ENCODE data around the gene COG5. TPM values are rescaled to one million over a fixed set of nuclear protein-coding genes. Genes with fewer than 3 reads are reported as not detected.

The COG5 gene
- total and polyA plus RNA-seq, 2 experiments from 2014 or later = 15.4 to 36.5 TPM

DNA sequence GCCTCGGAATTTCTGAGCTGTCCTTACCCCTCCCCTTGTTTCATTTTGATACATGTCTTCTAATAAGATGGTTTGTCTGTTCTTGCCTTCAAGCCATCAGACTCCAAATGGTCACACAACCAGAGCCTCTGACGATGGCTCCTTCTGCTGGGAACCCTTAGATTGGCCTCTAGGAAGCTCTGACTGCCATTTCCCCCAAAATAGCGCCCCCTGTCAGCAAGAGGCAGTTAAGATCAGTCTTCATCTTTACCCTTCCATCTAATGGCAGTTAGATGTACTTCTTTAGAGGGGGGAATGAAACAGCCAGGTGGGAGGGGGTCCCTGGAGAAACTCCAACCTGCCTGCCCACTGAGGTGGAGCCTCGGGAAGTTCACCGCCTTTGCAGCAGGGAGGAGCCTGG, 179.7 kb downstream of the COG5 start (continued):
- TF ChIP-seq, protein P1, sequence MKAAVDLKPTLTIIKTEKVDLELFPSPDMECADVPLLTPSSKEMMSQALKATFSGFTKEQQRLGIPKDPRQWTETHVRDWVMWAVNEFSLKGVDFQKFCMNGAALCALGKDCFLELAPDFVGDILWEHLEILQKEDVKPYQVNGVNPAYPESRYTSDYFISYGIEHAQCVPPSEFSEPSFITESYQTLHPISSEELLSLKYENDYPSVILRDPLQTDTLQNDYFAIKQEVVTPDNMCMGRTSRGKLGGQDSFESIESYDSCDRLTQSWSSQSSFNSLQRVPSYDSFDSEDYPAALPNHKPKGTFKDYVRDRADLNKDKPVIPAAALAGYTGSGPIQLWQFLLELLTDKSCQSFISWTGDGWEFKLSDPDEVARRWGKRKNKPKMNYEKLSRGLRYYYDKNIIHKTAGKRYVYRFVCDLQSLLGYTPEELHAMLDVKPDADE (IDR thresholded peaks at IDR 0.05) = no peak

DNA sequence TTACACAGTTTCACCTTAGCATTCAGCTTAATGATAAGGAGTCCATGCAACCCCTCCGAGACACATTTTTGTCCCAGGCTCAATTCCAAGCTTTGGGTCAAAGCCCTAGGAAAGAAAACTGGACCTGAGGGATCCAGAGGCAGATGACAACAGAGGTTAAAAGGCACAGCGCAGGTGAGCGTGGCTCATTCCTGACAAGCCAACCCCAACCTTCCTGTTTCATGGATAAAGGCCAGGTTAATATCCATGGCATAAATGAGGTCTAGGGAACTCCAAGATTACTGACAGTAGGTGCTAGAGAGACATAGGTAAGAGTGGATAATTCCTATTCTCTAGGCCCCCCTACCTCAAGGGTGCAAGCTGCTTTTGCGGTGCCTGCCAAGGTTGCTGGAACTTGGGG, 180.5 kb downstream of the COG5 start:
- ATAC-seq (no peak), DNase-seq (ENCODE audit: low spot score) (no peak)
- Histone ChIP-seq H3K4me3 (no peak overlapping the region), H3K27me3 (ENCODE audit: insufficient read depth) (no peaks in the 10 kb centered on the region), H3K4me2 (no peak overlapping the region), H3K79me2 (replicated peaks; ENCODE audit: insufficient read depth) (no peaks in the 10 kb centered on the region), H2AFZ (no peak overlapping the region), H3K27ac (ENCODE audit: low read depth) (no peak overlapping the region), H3F3A (replicated peaks; ENCODE audit: low read depth) (no peaks in the 10 kb centered on the region), H4K20me1 (replicated peaks; ENCODE audit: insufficient read depth) (no peaks in the 10 kb centered on the region), H3K4me1 (ENCODE audit: insufficient read depth) (peaks cover 15% of the 10 kb centered on the region; the same call in 1 of the 2 replicates), H3K36me3 (ENCODE audit: insufficient read depth) (no peaks in the 10 kb centered on the region), H3K9me2 (ENCODE audit: insufficient read depth) (no peaks in the 10 kb centered on the region)
- Mint-ChIP-seq H3K9me3 (peaks cover 14% of the 10 kb centered on the region), H3K36me3 (ENCODE audit: low read depth) (peaks cover 13% of the 10 kb centered on the region), H3K4me1 (peaks cover 25% of the 10 kb centered on the region), H3K27ac (no peak overlapping the region), H3K4me3 (no peak overlapping the region), H3K27me3 (ENCODE audit: insufficient read depth, low read depth, poor library complexity) (peaks cover 4% of the 10 kb centered on the region)
- TF ChIP-seq, protein P2, sequence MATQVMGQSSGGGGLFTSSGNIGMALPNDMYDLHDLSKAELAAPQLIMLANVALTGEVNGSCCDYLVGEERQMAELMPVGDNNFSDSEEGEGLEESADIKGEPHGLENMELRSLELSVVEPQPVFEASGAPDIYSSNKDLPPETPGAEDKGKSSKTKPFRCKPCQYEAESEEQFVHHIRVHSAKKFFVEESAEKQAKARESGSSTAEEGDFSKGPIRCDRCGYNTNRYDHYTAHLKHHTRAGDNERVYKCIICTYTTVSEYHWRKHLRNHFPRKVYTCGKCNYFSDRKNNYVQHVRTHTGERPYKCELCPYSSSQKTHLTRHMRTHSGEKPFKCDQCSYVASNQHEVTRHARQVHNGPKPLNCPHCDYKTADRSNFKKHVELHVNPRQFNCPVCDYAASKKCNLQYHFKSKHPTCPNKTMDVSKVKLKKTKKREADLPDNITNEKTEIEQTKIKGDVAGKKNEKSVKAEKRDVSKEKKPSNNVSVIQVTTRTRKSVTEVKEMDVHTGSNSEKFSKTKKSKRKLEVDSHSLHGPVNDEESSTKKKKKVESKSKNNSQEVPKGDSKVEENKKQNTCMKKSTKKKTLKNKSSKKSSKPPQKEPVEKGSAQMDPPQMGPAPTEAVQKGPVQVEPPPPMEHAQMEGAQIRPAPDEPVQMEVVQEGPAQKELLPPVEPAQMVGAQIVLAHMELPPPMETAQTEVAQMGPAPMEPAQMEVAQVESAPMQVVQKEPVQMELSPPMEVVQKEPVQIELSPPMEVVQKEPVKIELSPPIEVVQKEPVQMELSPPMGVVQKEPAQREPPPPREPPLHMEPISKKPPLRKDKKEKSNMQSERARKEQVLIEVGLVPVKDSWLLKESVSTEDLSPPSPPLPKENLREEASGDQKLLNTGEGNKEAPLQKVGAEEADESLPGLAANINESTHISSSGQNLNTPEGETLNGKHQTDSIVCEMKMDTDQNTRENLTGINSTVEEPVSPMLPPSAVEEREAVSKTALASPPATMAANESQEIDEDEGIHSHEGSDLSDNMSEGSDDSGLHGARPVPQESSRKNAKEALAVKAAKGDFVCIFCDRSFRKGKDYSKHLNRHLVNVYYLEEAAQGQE (IDR thresholded peaks at IDR 0.05; ENCODE audit: unreplicated experiment) = no peak
- TF ChIP-seq, protein P1 (IDR thresholded peaks at IDR 0.05) = no peak
- TF ChIP-seq POLR2AphosphoS5 (IDR thresholded peaks at IDR 0.05; ENCODE audit: low read depth) = no peak
- no peak for TF ChIP-seq STAT1 (IDR thresholded peaks at IDR 0.05; ENCODE audit: unreplicated experiment)
- TF ChIP-seq JUNB (IDR thresholded peaks at IDR 0.05; ENCODE audit: unreplicated experiment) = no peak
- TF ChIP-seq CREB1 (CRISPR knock-in tag; IDR thresholded peaks at IDR 0.05; ENCODE audit: low read depth) = no peak
- TF ChIP-seq, protein P3, sequence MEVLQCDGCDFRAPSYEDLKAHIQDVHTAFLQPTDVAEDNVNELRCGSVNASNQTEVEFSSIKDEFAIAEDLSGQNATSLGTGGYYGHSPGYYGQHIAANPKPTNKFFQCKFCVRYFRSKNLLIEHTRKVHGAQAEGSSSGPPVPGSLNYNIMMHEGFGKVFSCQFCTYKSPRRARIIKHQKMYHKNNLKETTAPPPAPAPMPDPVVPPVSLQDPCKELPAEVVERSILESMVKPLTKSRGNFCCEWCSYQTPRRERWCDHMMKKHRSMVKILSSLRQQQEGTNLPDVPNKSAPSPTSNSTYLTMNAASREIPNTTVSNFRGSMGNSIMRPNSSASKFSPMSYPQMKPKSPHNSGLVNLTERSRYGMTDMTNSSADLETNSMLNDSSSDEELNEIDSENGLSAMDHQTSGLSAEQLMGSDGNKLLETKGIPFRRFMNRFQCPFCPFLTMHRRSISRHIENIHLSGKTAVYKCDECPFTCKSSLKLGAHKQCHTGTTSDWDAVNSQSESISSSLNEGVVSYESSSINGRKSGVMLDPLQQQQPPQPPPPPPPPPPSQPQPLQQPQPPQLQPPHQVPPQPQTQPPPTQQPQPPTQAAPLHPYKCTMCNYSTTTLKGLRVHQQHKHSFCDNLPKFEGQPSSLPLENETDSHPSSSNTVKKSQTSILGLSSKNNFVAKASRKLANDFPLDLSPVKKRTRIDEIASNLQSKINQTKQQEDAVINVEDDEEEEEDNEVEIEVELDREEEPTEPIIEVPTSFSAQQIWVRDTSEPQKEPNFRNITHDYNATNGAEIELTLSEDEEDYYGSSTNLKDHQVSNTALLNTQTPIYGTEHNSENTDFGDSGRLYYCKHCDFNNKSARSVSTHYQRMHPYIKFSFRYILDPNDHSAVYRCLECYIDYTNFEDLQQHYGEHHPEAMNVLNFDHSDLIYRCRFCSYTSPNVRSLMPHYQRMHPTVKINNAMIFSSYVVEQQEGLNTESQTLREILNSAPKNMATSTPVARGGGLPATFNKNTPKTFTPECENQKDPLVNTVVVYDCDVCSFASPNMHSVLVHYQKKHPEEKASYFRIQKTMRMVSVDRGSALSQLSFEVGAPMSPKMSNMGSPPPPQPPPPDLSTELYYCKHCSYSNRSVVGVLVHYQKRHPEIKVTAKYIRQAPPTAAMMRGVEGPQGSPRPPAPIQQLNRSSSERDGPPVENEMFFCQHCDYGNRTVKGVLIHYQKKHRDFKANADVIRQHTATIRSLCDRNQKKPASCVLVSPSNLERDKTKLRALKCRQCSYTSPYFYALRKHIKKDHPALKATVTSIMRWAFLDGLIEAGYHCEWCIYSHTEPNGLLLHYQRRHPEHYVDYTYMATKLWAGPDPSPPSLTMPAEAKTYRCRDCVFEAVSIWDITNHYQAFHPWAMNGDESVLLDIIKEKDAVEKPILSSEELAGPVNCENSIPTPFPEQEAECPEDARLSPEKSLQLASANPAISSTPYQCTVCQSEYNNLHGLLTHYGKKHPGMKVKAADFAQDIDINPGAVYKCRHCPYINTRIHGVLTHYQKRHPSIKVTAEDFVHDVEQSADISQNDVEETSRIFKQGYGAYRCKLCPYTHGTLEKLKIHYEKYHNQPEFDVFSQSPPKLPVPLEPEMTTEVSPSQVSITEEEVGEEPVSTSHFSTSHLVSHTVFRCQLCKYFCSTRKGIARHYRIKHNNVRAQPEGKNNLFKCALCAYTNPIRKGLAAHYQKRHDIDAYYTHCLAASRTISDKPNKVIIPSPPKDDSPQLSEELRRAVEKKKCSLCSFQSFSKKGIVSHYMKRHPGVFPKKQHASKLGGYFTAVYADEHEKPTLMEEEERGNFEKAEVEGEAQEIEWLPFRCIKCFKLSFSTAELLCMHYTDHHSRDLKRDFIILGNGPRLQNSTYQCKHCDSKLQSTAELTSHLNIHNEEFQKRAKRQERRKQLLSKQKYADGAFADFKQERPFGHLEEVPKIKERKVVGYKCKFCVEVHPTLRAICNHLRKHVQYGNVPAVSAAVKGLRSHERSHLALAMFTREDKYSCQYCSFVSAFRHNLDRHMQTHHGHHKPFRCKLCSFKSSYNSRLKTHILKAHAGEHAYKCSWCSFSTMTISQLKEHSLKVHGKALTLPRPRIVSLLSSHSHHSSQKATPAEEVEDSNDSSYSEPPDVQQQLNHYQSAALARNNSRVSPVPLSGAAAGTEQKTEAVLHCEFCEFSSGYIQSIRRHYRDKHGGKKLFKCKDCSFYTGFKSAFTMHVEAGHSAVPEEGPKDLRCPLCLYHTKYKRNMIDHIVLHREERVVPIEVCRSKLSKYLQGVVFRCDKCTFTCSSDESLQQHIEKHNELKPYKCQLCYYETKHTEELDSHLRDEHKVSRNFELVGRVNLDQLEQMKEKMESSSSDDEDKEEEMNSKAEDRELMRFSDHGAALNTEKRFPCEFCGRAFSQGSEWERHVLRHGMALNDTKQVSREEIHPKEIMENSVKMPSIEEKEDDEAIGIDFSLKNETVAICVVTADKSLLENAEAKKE (CRISPR knock-in tag; IDR thresholded peaks at IDR 0.05) = no peak
- TF ChIP-seq, protein P4, sequence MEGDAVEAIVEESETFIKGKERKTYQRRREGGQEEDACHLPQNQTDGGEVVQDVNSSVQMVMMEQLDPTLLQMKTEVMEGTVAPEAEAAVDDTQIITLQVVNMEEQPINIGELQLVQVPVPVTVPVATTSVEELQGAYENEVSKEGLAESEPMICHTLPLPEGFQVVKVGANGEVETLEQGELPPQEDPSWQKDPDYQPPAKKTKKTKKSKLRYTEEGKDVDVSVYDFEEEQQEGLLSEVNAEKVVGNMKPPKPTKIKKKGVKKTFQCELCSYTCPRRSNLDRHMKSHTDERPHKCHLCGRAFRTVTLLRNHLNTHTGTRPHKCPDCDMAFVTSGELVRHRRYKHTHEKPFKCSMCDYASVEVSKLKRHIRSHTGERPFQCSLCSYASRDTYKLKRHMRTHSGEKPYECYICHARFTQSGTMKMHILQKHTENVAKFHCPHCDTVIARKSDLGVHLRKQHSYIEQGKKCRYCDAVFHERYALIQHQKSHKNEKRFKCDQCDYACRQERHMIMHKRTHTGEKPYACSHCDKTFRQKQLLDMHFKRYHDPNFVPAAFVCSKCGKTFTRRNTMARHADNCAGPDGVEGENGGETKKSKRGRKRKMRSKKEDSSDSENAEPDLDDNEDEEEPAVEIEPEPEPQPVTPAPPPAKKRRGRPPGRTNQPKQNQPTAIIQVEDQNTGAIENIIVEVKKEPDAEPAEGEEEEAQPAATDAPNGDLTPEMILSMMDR (conservative IDR thresholded peaks at IDR 0.05; ENCODE audit: low read depth in 2 of 2) = no peak
- no peak for TF ChIP-seq EZH2 (IDR thresholded peaks at IDR 0.05; ENCODE audit: low read depth, unreplicated experiment)
- no peak for TF ChIP-seq ZNF114 (CRISPR knock-in tag; IDR thresholded peaks at IDR 0.05)
- TF ChIP-seq ZNF331 (CRISPR knock-in tag; IDR thresholded peaks at IDR 0.05; ENCODE audit: low read depth) = no peak
- no peak for TF ChIP-seq NANOG (IDR thresholded peaks at IDR 0.05; ENCODE audit: borderline replicate concordance)
